CD4-positive, alpha-beta T cell treated with Interleukin-4 for 4 hours (primary cell): ENCODE measurements around the gene MCEE.

Experiments
- DNase-seq: peaks from one replicate; pipeline ENCODE4 v3.0.0-alpha.2; 2020

Gene MCEE

GRCh38 chr2:71074893-71075395 lies 55.1 kb downstream of the MCEE start:
- no peak for DNase-seq

- no peak for DNase-seq
These were observed 56.6 kb downstream of the MCEE start for GRCh38 chr2:71073475-71073874.

- no peak for DNase-seq
These were observed 57.5 kb downstream of the MCEE start for GRCh38 chr2:71072492-71072891.

GRCh38 chr2:71071681-71072398 lies 58.2 kb downstream of the MCEE start:
- DNase-seq: peak; percentile 71

GRCh38 chr2:71070294-71071093 lies 59.5 kb downstream of the MCEE start:
- no peak for DNase-seq

- DNase-seq: no peak
These were observed 60.7 kb downstream of the MCEE start for GRCh38 chr2:71069376-71069775.

GRCh38 chr2:71068218-71069035 lies 61.6 kb downstream of the MCEE start, which contains the start of gene NAGK:
Gene NAGK, plus strand, starts transcription at chr2:71068648. Its CDS starts 36 bp downstream, at chr2:71068684.
- peak; percentile 96 for DNase-seq

GRCh38 chr2:71067567-71068217 lies 62.3 kb downstream of the MCEE start:
- no peak for DNase-seq

GRCh38 chr2:71066856-71067255 lies 63.2 kb downstream of the MCEE start:
- no peak for DNase-seq

- peak; percentile 3 for DNase-seq
These were observed 65.0 kb downstream of the MCEE start for GRCh38 chr2:71064754-71065621.

GRCh38 chr2:71064110-71064611 lies 65.9 kb downstream of the MCEE start:
- DNase-seq: no peak

- DNase-seq: no peak
These were observed 66.8 kb downstream of the MCEE start for GRCh38 chr2:71063216-71063615.

DNA sequence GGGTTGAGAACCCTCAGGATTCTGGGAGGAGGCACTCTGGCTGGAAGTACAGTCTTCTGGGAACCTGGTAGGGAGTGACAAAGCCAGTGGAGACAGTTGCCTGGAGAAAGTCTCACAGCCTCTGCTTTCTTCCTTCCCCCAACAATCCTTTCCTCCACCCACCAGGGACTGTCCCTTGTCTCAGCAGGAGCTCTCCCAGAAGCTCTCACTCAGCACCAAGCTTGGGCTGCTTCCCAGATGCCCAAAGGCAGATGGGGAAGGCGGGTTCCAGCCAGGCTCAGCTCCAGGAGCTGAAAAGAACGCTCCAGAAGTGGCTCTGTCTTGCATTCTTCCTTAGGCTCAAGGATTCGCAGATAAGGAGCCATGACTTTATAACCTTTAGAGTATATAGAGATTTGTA lies 69.2 kb downstream of the MCEE start:
- DNase-seq: no peak

DNA sequence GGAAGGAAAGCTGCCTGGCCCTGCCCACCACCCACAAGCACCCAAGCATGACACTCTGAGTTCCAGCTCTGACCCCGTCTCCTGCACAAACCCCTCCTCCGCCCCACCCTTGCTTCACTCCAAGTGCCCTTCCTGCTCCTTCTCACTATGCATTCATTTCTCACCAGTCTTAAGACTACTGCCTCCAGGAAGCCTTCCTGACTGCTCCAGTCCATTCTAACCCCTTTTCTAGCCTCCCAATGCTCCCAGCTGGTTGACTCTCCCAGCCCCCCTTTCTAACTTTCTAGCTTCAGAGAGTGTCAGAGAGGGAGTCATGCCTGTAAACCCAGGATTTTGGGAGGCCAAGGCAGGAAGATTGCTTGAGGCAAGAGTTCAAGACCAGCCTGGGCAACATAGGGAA lies 69.8 kb downstream of the MCEE start:
- no peak for DNase-seq
